SK-N-SH (cell line): ENCODE results near the gene SCN7A. TPM values are rescaled to one million over a fixed set of nuclear protein-coding genes. Genes with fewer than 3 reads are reported as not detected.

Experiments used
- CTCF ChIA-PET: fragments of 300-600, 350-600 bp; formaldehyde crosslinking; extraction: SDS; loops from one replicate; lab custom pipeline; 2021; lab: Yijun Ruan, JAX
- POLR2A ChIA-PET: fragments of 350-600 bp; sonication (Branson Sonifier 250); formaldehyde crosslinking; extraction: SDS; loops from one replicate; lab custom pipeline; 2020; ENCODE audit warnings: antibody characterized with exemption, inconsistent platforms; lab: Yijun Ruan, JAX
- DNase-seq: peaks from one replicate; pipeline ENCODE4 v3.0.0; 2012
- H2AFZ ChIP-seq: fragments of 200-600 bp; sonication (generic); 2 replicates; pipeline ENCODE4 v1.8.1; 2016; ENCODE audit warnings: antibody characterized with exemption, mild to moderate bottlenecking, low read depth
- H3F3A ChIP-seq: fragments of 200-600 bp; sonication (generic); replicated peaks from 2 replicates; pipeline ENCODE3; 2016; ENCODE audit warnings: antibody characterized with exemption, mild to moderate bottlenecking; ENCODE audit not compliant: insufficient read depth
- H3K27ac ChIP-seq, 2 experiments: fragments of 200-500 bp in 1 of 2; fragments of 200-600 bp in 1 of 2; sonication (Bioruptor generic) in 1 of 2; sonication (generic), shearing (Covaris generic) in 1 of 2; 2 replicates each; pipeline versions ENCODE4 v1.5.1 to v1.6.1; 2014 to 2016; ENCODE audit warnings: low read depth in 2 of 2, inconsistent platforms in 1 of 2, low read length in 1 of 2, mild to moderate bottlenecking in 1 of 2, mixed read lengths in 1 of 2
- H3K27me3 ChIP-seq: fragments of 200-600 bp; sonication (generic), shearing (Covaris generic); 2 replicates; pipeline ENCODE4 v1.6.1; 2016; ENCODE audit warnings: mixed run types; ENCODE audit not compliant: insufficient read depth
- H3K36me3 ChIP-seq, 2 experiments: fragments of 200-500 bp in 1 of 2; fragments of 200-600 bp in 1 of 2; sonication (Bioruptor generic) in 1 of 2; sonication (generic) in 1 of 2; replicated peaks in 1 of 2; 2 replicates each; pipeline versions ENCODE3 to v1.5.1; 2014 to 2016; ENCODE audit warnings: low read length in 1 of 2, mild to moderate bottlenecking in 1 of 2; ENCODE audit not compliant: insufficient read depth in 2 of 2, control insufficient read depth in 1 of 2
- H3K4me1 ChIP-seq, 2 experiments: fragments of 200-500 bp in 1 of 2; fragments of 200-600 bp in 1 of 2; sonication (Bioruptor generic) in 1 of 2; sonication (generic), shearing (Covaris generic) in 1 of 2; 2 replicates each; pipeline versions ENCODE4 v1.5.1 to v1.6.1; 2014 to 2016; ENCODE audit warnings: low read depth in 1 of 2, low read length in 1 of 2, mixed run types in 1 of 2; ENCODE audit not compliant: insufficient read depth in 2 of 2, control insufficient read depth in 1 of 2
- H3K4me2 ChIP-seq: fragments of 200-600 bp; sonication (generic), shearing (Covaris generic); 2 replicates; pipeline ENCODE4 v1.6.1; 2017; ENCODE audit warnings: mixed run types
- H3K4me3 ChIP-seq, 2 experiments: fragments of 200-500 bp in 1 of 2; fragments of 200-600 bp in 1 of 2; sonication (Bioruptor generic) in 1 of 2; sonication (generic), shearing (Covaris generic) in 1 of 2; 2 replicates each; pipeline versions ENCODE4 v1.5.1 to v1.8.1; 2014 to 2016; ENCODE audit warnings: low read depth in 2 of 2, inconsistent platforms in 1 of 2, low read length in 1 of 2, mild to moderate bottlenecking in 1 of 2, mixed read lengths in 1 of 2, moderate library complexity in 1 of 2
- H3K79me2 ChIP-seq: fragments of 200-600 bp; sonication (generic); 2 replicates; pipeline ENCODE4 v1.8.1; 2017; ENCODE audit warnings: mild to moderate bottlenecking; ENCODE audit not compliant: insufficient read depth
- H3K9ac ChIP-seq: fragments of 200-600 bp; sonication (generic); 2 replicates; pipeline ENCODE4 v1.6.1; 2017; ENCODE audit warnings: mixed run types
- H3K9me2 ChIP-seq: fragments of 200-600 bp; sonication (generic); 2 replicates; pipeline ENCODE4 v1.6.1; 2017; ENCODE audit warnings: mixed run types
- H3K9me3 ChIP-seq: fragments of 200-600 bp; sonication (generic); 2 replicates; pipeline ENCODE4 v1.6.1; 2017; ENCODE audit warnings: mixed run types, mild to moderate bottlenecking, moderate library complexity
- H4K20me1 ChIP-seq: fragments of 200-600 bp; sonication (generic); 2 replicates; pipeline ENCODE4 v1.6.1; 2017; ENCODE audit warnings: mild to moderate bottlenecking, mixed run types; ENCODE audit not compliant: insufficient read depth
- CHD2 ChIP-seq: fragments of 150-350 bp; IDR thresholded peaks from 2 replicates; pipeline ENCODE4 v1.6.1; 2018; ENCODE audit warnings: low read length; ENCODE audit not compliant: partially characterized antibody
- CTCF ChIP-seq: fragments of 200-600 bp; sonication (generic); IDR thresholded peaks from 2 replicates; pipeline ENCODE4 v1.6.1; 2017; ENCODE audit warnings: antibody characterized with exemption, mild to moderate bottlenecking, moderate library complexity
- ELF1 ChIP-seq: IDR thresholded peaks from 2 replicates; pipeline ENCODE4 v1.4.0; 2012
- EP300 ChIP-seq, 2 experiments: IDR thresholded peaks; 2 replicates each; pipeline versions ENCODE4 v1.4.0 to v1.6.1; 2012; ENCODE audit warnings: borderline replicate concordance in 1 of 2, low read depth in 1 of 2, low read length in 1 of 2
- FOXJ3 ChIP-seq: sonication (generic); formaldehyde crosslinking; IDR thresholded peaks from 2 replicates; pipeline ENCODE4 v1.5.1; 2020; ENCODE audit warnings: mild to moderate bottlenecking, missing genetic modification reagents
- FOXM1 ChIP-seq: IDR thresholded peaks from 2 replicates; pipeline ENCODE4 v1.4.0; 2012; ENCODE audit warnings: low read depth, mild to moderate bottlenecking
- JUND ChIP-seq: IDR thresholded peaks from 2 replicates; pipeline ENCODE4 v1.4.0; 2012
- MAX ChIP-seq: IDR thresholded peaks from 2 replicates; pipeline ENCODE4 v1.4.0; 2012; ENCODE audit warnings: low read depth
- MXI1 ChIP-seq: IDR thresholded peaks from 2 replicates; pipeline ENCODE4 v1.6.1; 2012; ENCODE audit warnings: mild to moderate bottlenecking, low read depth, low read length, improper control_type of control experiment
- NRF1 ChIP-seq: IDR thresholded peaks from 2 replicates; pipeline ENCODE4 v1.6.1; 2012; ENCODE audit warnings: low read depth, mild to moderate bottlenecking, low read length
- PBX3 ChIP-seq: IDR thresholded peaks from 2 replicates; pipeline ENCODE4; 2012
- RCOR1 ChIP-seq: fragments of 150-350 bp; IDR thresholded peaks from 2 replicates; pipeline ENCODE4 v1.6.1; 2017; ENCODE audit warnings: antibody characterized with exemption, low read length
- REST ChIP-seq: IDR thresholded peaks from 2 replicates; pipeline ENCODE4 v1.6.1; 2012; ENCODE audit warnings: mild to moderate bottlenecking, low read depth, low read length, moderate library complexity
- RFX5 ChIP-seq: IDR thresholded peaks from 2 replicates; pipeline ENCODE4 v1.6.1; 2012; ENCODE audit warnings: mild to moderate bottlenecking, improper control_type of control experiment, low read length
- RXRA ChIP-seq: IDR thresholded peaks from 2 replicates; pipeline ENCODE4 v1.4.0; 2012; ENCODE audit warnings: low read depth, mild to moderate bottlenecking, borderline replicate concordance
- SIN3A ChIP-seq: IDR thresholded peaks from 2 replicates; pipeline ENCODE4 v1.6.1; 2012; ENCODE audit warnings: low read depth, mild to moderate bottlenecking, low read length, moderate library complexity, borderline replicate concordance
- SMC3 ChIP-seq: IDR thresholded peaks from 2 replicates; pipeline ENCODE4 v1.6.1; 2012; ENCODE audit warnings: low read depth, low read length, improper control_type of control experiment
- TAF1 ChIP-seq: IDR thresholded peaks from 2 replicates; pipeline ENCODE4 v1.6.1; 2012; ENCODE audit warnings: low read depth, mild to moderate bottlenecking, low read length, moderate library complexity, borderline replicate concordance
- USF1 ChIP-seq: IDR thresholded peaks from 2 replicates; pipeline ENCODE4 v1.4.0; 2012; ENCODE audit warnings: low read depth, borderline replicate concordance
- USF2 ChIP-seq: fragments of 150-350 bp; IDR thresholded peaks from 2 replicates; pipeline ENCODE4 v1.6.1; 2017; ENCODE audit warnings: antibody characterized with exemption, low read length, low read depth, borderline replicate concordance
- ZBTB33 ChIP-seq: IDR thresholded peaks from 2 replicates; pipeline ENCODE4 v1.4.0; 2012; ENCODE audit warnings: low read depth, borderline replicate concordance
- WGBS: methylation state at CpG from one replicate; pipeline ENCODE4 v1.1.6; 2017; ENCODE audit warnings: low lambda C conversion rate; 5-methylcytosine and 5-hydroxymethylcytosine counted together
- polyA plus RNA-seq, 3 experiments: library from polyadenylated mRNA; depleted of rRNA; stranded (reverse); fragments of >200 nt; gene quantifications; 2 replicates each; pipeline ENCODE4 v1.2.3, GENCODE V29; 2012

SCN7A gene
- polyA plus RNA-seq, 1 of the 3 experiments (the other 2 are of a cell fraction): 0.02 TPM

- Histone ChIP-seq H3K9me3 (no peaks in the 10 kb centered on the region), H3K27ac (peak within 1 kb of the TSS; percentile 69 to 91), H3K4me1 (peaks cover 4 to 5% of the 10 kb centered on the region in 2 experiments; a peak in 2 of 4 replicates), H3K4me2 (peak within 1 kb of the TSS; percentile 90), H3K27me3 (no peaks in the 10 kb centered on the region), H2AFZ (peak within 1 kb of the TSS; percentile 89), H3K79me2 (peaks cover 28% of the 10 kb centered on the region), H3K4me3 (peak within 1 kb of the TSS; percentile 70 to 87), H3K9ac (peak within 1 kb of the TSS; percentile 75), H3K9me2 (no peaks in the 10 kb centered on the region), H3K36me3 (no peaks in the 10 kb centered on the region), H4K20me1 (no peaks in the 10 kb centered on the region), H3F3A (no peaks in the 10 kb centered on the region)
- POLR2A ChIA-PET: interaction anchor here (0.6 to 1.5 kb wide), 4 partner anchors 15 to 1732 kb away, joined by 3 to 4 read pairs (median 3); partner anchors contain the start of gene SCN7A
- 2% methylated on average over 20 of the region's 45 CpGs for WGBS
- peak; percentile 93 for DNase-seq
- CTCF ChIA-PET: interaction anchor here (0.6 to 4.0 kb wide), 13 partner anchors 10 to 1744 kb away, joined by 3 to 28 read pairs (median 3); partner anchors contain the start of gene SCN7A
- TF ChIP-seq SIN3A (peak; percentile 31; the same call in 1 of the 2 replicates), CHD2 (peak; percentile 64), CTCF (no peak), RFX5 (no peak), SMC3 (no peak), USF1 (no peak), ZBTB33 (no peak), ELF1 (no peak), RCOR1 (peak; percentile 50; the same call in 1 of the 2 replicates), FOXM1 (no peak), TAF1 (peak; percentile 80), MAX (peak; percentile 81; the same call in 1 of the 2 replicates), JUND (no peak), EP300 (IDR thresholded peaks at IDR 0.05; ENCODE audit: borderline replicate concordance in 1 of 2, low read depth in 1 of 2, low read length in 1 of 2) (peak in 1 of 2 experiments; percentile 43; a peak in 1 of 4 replicates), USF2 (no peak), PBX3 (no peak), MXI1 (peak; percentile 77; the same call in 1 of the 2 replicates), RXRA (no peak; the same call in 1 of the 2 replicates), NRF1 (peak; percentile 42), FOXJ3 (CRISPR knock-in tag) (peak; percentile 57), REST (no peak)
These were observed 118.1 kb downstream of the SCN7A start, which contains the start of gene SCN9A for GRCh38 chr2:166375736-166376487. SCN9A (minus strand) TSS chr2:166375944; CDS start chr2:166311756, 64,188 bp downstream.
